ENCODE data around the gene UBE2C. TPM values are rescaled to one million over a fixed set of nuclear protein-coding genes. Genes with fewer than 3 reads are reported as not detected.

Gene UBE2C
- polyA plus RNA-seq, 3 donors, result 62.5 to 67.2 (median 66.1) TPM

- DNase-seq (ENCODE audit: low read depth in 3 of 3, low spot score in 2 of 3), result peak; percentile 100
Measured at GRCh38 chr20:45857114-45857881, 44.9 kb downstream of the UBE2C start, which contains the start of the genes ACOT8 and ZSWIM3. Gene ACOT8, minus strand, starts transcription at chr20:45857392. Its CDS starts 77 bp downstream, at chr20:45857315. Gene ZSWIM3, plus strand, starts transcription at chr20:45857614. Its CDS starts 212 bp downstream, at chr20:45857826.

DNA sequence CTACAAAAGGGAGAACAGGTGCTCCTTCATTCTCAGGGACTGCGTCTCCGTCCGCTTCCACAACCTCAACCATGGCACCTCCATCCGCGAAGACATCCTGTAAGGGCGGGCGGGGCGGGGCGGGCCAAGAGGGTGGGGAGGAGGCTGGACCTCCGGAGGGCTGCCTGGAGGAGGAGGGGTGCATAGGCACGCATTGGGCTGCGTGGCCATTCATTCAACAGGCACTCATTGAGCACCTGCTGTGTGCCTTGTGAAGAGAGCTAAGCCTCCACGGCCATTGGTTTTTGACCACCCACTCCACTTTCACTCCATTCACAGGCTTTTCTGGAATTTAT, 45.4 kb downstream of the UBE2C start:
- no peak for DNase-seq (ENCODE audit: low read depth in 3 of 3, low spot score in 2 of 3)

- no peak for DNase-seq (ENCODE audit: low read depth in 3 of 3, low spot score in 2 of 3)
Measured at GRCh38 chr20:45859916-45860315, 47.5 kb downstream of the UBE2C start.

DNA sequence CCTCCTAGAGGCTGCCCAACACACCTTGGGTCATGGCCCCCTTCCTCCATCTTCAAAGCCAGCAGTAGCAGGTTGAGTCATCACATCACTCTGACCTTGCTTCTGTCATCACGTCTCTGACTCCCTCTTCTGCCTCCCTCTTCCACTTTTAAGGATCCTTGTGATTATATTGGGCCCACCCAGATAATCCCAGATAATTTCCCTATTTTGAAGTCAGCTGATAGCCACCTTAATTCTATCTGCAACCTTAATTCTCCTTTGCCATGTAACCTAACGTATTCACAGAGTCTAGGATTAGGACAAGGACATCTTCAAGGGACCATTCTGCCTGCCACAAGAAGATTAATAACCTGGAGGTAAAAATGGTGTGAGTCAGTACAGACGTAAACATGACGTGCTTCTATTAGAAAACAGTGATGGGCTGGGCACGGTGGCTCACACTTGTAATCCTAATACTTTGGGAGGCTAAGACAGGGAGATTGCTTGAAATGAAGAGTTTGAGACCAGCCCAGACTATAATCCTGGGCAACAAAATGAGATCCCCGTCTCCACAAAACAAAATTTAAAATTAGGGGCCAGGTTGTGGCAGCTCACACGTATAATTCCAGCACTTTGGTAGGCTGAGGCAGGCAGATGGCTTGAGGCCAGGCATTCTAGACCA, 48.2 kb downstream of the UBE2C start:
- no peak for DNase-seq (ENCODE audit: low read depth in 3 of 3, low spot score in 2 of 3)

DNA sequence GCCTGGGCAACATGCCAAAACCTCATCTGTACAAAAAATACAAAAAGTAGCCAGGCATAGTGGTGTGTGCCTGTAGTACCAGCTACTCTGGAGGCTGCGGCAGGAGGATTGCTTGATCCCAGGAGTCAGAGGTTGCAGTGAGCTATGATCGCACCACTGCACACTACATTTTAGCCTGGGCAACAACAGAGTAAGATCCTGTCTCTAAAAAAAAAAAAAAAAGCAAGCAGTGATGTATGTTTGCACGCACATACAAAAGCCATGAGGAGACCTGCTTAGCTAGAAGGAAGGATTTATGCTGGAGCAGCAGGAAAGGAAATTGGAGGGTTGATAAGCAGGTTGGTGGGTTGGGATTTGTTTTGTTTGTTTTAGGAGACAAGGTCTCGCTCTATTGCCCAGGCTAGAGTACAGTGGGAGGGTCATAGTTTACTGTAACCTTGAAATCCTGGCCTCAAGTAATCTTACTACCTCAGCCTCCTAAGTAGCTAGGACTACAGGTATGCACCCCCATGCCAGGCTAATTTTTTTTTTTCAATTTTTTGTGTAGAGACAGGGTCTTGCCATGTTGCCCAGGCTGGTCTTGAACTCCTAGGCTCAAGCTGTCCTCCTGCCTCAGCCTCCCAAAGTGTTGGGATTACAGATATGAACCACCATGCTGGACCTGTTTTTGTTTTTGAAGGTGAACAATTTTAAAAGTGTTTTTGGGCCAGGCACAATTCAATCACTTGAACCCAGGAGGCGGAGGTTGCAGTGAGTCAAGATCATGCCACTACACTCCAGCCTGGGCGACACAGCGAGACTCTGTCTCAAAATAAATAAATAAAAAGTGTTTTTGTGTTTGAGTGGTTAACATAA, 49.0 kb downstream of the UBE2C start:
- no peak for DNase-seq (ENCODE audit: low read depth in 3 of 3, low spot score in 2 of 3)

- DNase-seq (ENCODE audit: low read depth in 3 of 3, low spot score in 2 of 3), result no peak
Measured at GRCh38 chr20:45863543-45864470, 51.4 kb downstream of the UBE2C start.

GRCh38 chr20:45866454-45866853, 54.0 kb downstream of the UBE2C start:
- DNase-seq (ENCODE audit: low read depth in 3 of 3, low spot score in 2 of 3), result no peak

Other genes starting within 250 kb of the UBE2C start
- gene WFDC8, start 233.4 kb upstream of the UBE2C start, polyA plus RNA-seq (ENCODE audit: insufficient read length in 3 of 3), result under 1 TPM in 1 of 3 donors, not detected in 2; 0.12 TPM
- not detected for gene WFDC10A, start 182.9 kb upstream of the UBE2C start, polyA plus RNA-seq (ENCODE audit: insufficient read length in 3 of 3)
- gene WFDC9, start 181.4 kb upstream of the UBE2C start, polyA plus RNA-seq (ENCODE audit: insufficient read length in 3 of 3), result not detected
- gene WFDC11, start 142.4 kb upstream of the UBE2C start, polyA plus RNA-seq (ENCODE audit: insufficient read length in 3 of 3), result not detected
- not detected for gene WFDC13, start 110.6 kb upstream of the UBE2C start, polyA plus RNA-seq (ENCODE audit: insufficient read length in 3 of 3)
- not detected for gene WFDC10B, start 107.6 kb upstream of the UBE2C start, polyA plus RNA-seq (ENCODE audit: insufficient read length in 3 of 3)
- gene SPINT4, start 90.3 kb upstream of the UBE2C start, polyA plus RNA-seq (ENCODE audit: insufficient read length in 3 of 3), result not detected
- gene WFDC3, start 20.8 kb upstream of the UBE2C start, polyA plus RNA-seq (ENCODE audit: insufficient read length in 3 of 3), result 1 to 10 TPM; 1.4 to 2.0 (median 1.9) TPM
- gene DNTTIP1, start 20.7 kb upstream of the UBE2C start, polyA plus RNA-seq (ENCODE audit: insufficient read length in 3 of 3), result 10 to 100 TPM; 35.2 to 39.0 (median 35.6) TPM
- under 1 TPM in 2 of 3 donors, not detected in 1; 0.40 to 0.68 TPM for gene TNNC2, start 14.7 kb downstream of the UBE2C start, polyA plus RNA-seq (ENCODE audit: insufficient read length in 3 of 3)
- gene SNX21, start 21.2 kb downstream of the UBE2C start, polyA plus RNA-seq (ENCODE audit: insufficient read length in 3 of 3), result 10 to 100 TPM in 2 of 3 donors, 1 to 10 TPM in 1; 9.8 to 10.9 (median 10.3) TPM
- gene ACOT8, start 44.7 kb downstream of the UBE2C start, polyA plus RNA-seq (ENCODE audit: insufficient read length in 3 of 3), result 10 to 100 TPM; 18.7 to 23.7 (median 20.9) TPM
- gene ZSWIM3, start 45.0 kb downstream of the UBE2C start, polyA plus RNA-seq (ENCODE audit: insufficient read length in 3 of 3), result 1 to 10 TPM; 5.3 to 5.8 (median 5.6) TPM
- 10 to 100 TPM; 13.4 to 16.0 (median 14.8) TPM for gene ZSWIM1, start 68.6 kb downstream of the UBE2C start, polyA plus RNA-seq (ENCODE audit: insufficient read length in 3 of 3)
- 1 to 10 TPM; 2.0 to 3.2 (median 3.0) TPM for gene SPATA25, start 75.0 kb downstream of the UBE2C start, polyA plus RNA-seq (ENCODE audit: insufficient read length in 3 of 3)
- 1 to 10 TPM; 4.3 to 6.0 (median 5.5) TPM for gene NEURL2, start 78.6 kb downstream of the UBE2C start, polyA plus RNA-seq (ENCODE audit: insufficient read length in 3 of 3)
- gene CTSA, start 78.7 kb downstream of the UBE2C start, polyA plus RNA-seq (ENCODE audit: insufficient read length in 3 of 3), result 100 to 1,000 TPM; 116 to 134 (median 118) TPM
- 100 to 1,000 TPM; 129 to 133 (median 131) TPM for gene PLTP, start 99.5 kb downstream of the UBE2C start, polyA plus RNA-seq (ENCODE audit: insufficient read length in 3 of 3)
- gene PCIF1, start 122.0 kb downstream of the UBE2C start, polyA plus RNA-seq (ENCODE audit: insufficient read length in 3 of 3), result 10 to 100 TPM; 41.3 to 47.1 (median 45.2) TPM
- 10 to 100 TPM; 10.2 to 10.9 (median 10.5) TPM for gene ZNF335, start 159.6 kb downstream of the UBE2C start, polyA plus RNA-seq (ENCODE audit: insufficient read length in 3 of 3)
- under 1 TPM; 0.31 to 0.57 (median 0.54) TPM for gene MMP9, start 196.3 kb downstream of the UBE2C start, polyA plus RNA-seq (ENCODE audit: insufficient read length in 3 of 3)
- gene SLC12A5, start 216.6 kb downstream of the UBE2C start, polyA plus RNA-seq (ENCODE audit: insufficient read length in 3 of 3), result 1 to 10 TPM; 1.0 to 1.8 (median 1.2) TPM